HepG2 (cell line): ENCODE results near the gene SNX3. TPM values are rescaled to one million over a fixed set of nuclear protein-coding genes. Genes with fewer than 3 reads are reported as not detected.

Source experiments
- ATAC-seq: fragments of 200-7000 bp; cut with Tn5 transposase; 3 replicates; pipeline ENCODE4 v1.9.1; 2020; ENCODE audit warnings: mild to moderate bottlenecking, moderate library complexity
- BruUV-seq: library from RNA; stranded (reverse); fragments of 400-500 nt; replicated peaks from 2 replicates; lab custom pipeline; 2021; lab: Mats Ljungman, UMichigan
- CTCF ChIA-PET: fragments of 300-600 bp; formaldehyde crosslinking; extraction: SDS; loops from one replicate; lab custom pipeline; 2021; ENCODE audit warnings: low total read pairs, inconsistent platforms, low intra/inter-chr PET ratio; lab: Yijun Ruan, JAX
- POLR2A ChIA-PET: fragments of 350-600 bp; sonication (Branson Sonifier 250); formaldehyde crosslinking; loops from one replicate; lab custom pipeline; 2020; ENCODE audit warnings: antibody characterized with exemption, inconsistent platforms; lab: Yijun Ruan, JAX
- DNase-seq: peaks from one replicate; pipeline ENCODE4 v3.0.0-alpha.2; 2015; ENCODE audit warnings: low spot score
- FAIRE-seq: peaks from 3 replicates; lab custom pipeline; 2011; peaks lifted over from hg19 to GRCh38; lab: Jason Lieb, UNC
- H2AFZ ChIP-seq: one replicate; pipeline ENCODE4 v1.6.1; 2011; ENCODE audit warnings: low read length, inconsistent platforms
- H3K27ac ChIP-seq: fragments of 300-600 bp; 3 replicates; pipeline ENCODE4 v1.8.0; 2011; ENCODE audit warnings: mixed run types, mild to moderate bottlenecking, mixed read lengths, low read length, inconsistent platforms; ENCODE audit not compliant: insufficient read depth; ENCODE audit errors: extremely low read length
- H3K27me3 ChIP-seq, 2 experiments: fragments of 200-600 bp in 1 of 2; 2 replicates in 1 of 2; 3 replicates in 1 of 2; pipeline versions ENCODE4 v1.6.0 to v1.8.0; 2011; ENCODE audit warnings: low read length in 2 of 2, mild to moderate bottlenecking in 2 of 2, moderate library complexity in 2 of 2, inconsistent platforms in 1 of 2; ENCODE audit not compliant: insufficient read depth in 2 of 2, control insufficient read depth in 1 of 2
- H3K36me3 ChIP-seq, 2 experiments: fragments of 200-600 bp in 1 of 2; replicated peaks in 1 of 2; 2 replicates in 1 of 2; 3 replicates in 1 of 2; pipeline versions ENCODE4 v1.5.1 to v1.8.0; 2011; ENCODE audit warnings: low read length in 2 of 2, inconsistent platforms in 1 of 2; ENCODE audit not compliant: insufficient read depth in 2 of 2, control insufficient read depth in 1 of 2
- H3K4me1 ChIP-seq: 2 replicates; pipeline ENCODE4 v1.5.1; 2012; ENCODE audit warnings: low read length, inconsistent platforms; ENCODE audit not compliant: insufficient read depth
- H3K4me2 ChIP-seq: 2 replicates; pipeline ENCODE4 v1.6.0; 2011; ENCODE audit warnings: low read depth, low read length, inconsistent platforms
- H3K4me3 ChIP-seq, 3 experiments: fragments of 200-600 bp in 1 of 3; sonication (generic), shearing (Covaris generic) in 1 of 3; replicated peaks in 1 of 3; 2 replicates each; pipeline ENCODE4 v1.5.1; 2011 to 2016; ENCODE audit warnings: low read length in 3 of 3, inconsistent platforms in 2 of 3, low read depth in 2 of 3, mild to moderate bottlenecking in 2 of 3, control low read depth in 1 of 3, mixed read lengths in 1 of 3; ENCODE audit not compliant: insufficient read depth in 1 of 3
- H3K79me2 ChIP-seq: one replicate; pipeline ENCODE4 v1.6.1; 2011; ENCODE audit warnings: low read length, inconsistent platforms; ENCODE audit not compliant: insufficient read depth
- H3K9ac ChIP-seq: 2 replicates; pipeline ENCODE4 v1.6.0; 2011; ENCODE audit warnings: mild to moderate bottlenecking, low read depth, low read length, inconsistent platforms; ENCODE audit not compliant: insufficient read depth
- H3K9me3 ChIP-seq: 2 replicates; pipeline ENCODE4 v1.5.1; 2012; ENCODE audit warnings: mild to moderate bottlenecking, low read length
- H4K20me1 ChIP-seq: 2 replicates; pipeline ENCODE4 v1.6.0; 2011; ENCODE audit warnings: inconsistent platforms, mild to moderate bottlenecking, low read length, moderate library complexity; ENCODE audit not compliant: insufficient read depth
- CEBPG ChIP-seq: IDR thresholded peaks from 2 replicates; pipeline ENCODE4 v1.6.1; 2016
- HOXA5 ChIP-seq: sonication (generic); formaldehyde crosslinking; IDR thresholded peaks from 2 replicates; pipeline ENCODE4 v1.4.0; 2020; ENCODE audit warnings: missing genetic modification reagents
- KDM5B ChIP-seq: sonication (generic); formaldehyde crosslinking; IDR thresholded peaks from 2 replicates; pipeline ENCODE4 v1.4.0; 2020; ENCODE audit warnings: missing genetic modification reagents, mild to moderate bottlenecking, borderline replicate concordance
- MXI1 ChIP-seq: IDR thresholded peaks from 3 replicates; pipeline ENCODE4 v1.6.1; 2012; ENCODE audit warnings: low read depth, low read length, inconsistent platforms, borderline replicate concordance
- PCBP1 ChIP-seq: fragments of 200-400 bp; formaldehyde crosslinking; IDR thresholded peaks from 2 replicates; pipeline ENCODE4 v1.6.1; 2017; ENCODE audit warnings: mild to moderate bottlenecking, low read depth, low read length, borderline replicate concordance
- POGZ ChIP-seq: sonication (generic); formaldehyde crosslinking; IDR thresholded peaks from 2 replicates; pipeline ENCODE4 v1.4.0; 2020; ENCODE audit warnings: mild to moderate bottlenecking, missing genetic modification reagents
- SSRP1 ChIP-seq: IDR thresholded peaks from 2 replicates; pipeline ENCODE4 v1.6.1; 2016; ENCODE audit warnings: control low read depth
- ZNF441 ChIP-seq: sonication (generic); formaldehyde crosslinking; IDR thresholded peaks from 2 replicates; pipeline ENCODE4 v1.7.0; 2021; ENCODE audit warnings: missing genetic modification reagents, borderline replicate concordance
- ZNF501 ChIP-seq: sonication (generic); formaldehyde crosslinking; IDR thresholded peaks from 2 replicates; pipeline ENCODE4 v1.5.1; 2020; ENCODE audit warnings: mild to moderate bottlenecking, moderate library complexity, missing genetic modification reagents
- ZNF598 ChIP-seq: sonication (generic); formaldehyde crosslinking; IDR thresholded peaks from 2 replicates; pipeline ENCODE4 v1.5.1; 2020; ENCODE audit warnings: mild to moderate bottlenecking, missing genetic modification reagents, borderline replicate concordance
- ZNF605 ChIP-seq: sonication (generic); formaldehyde crosslinking; IDR thresholded peaks from 2 replicates; pipeline ENCODE4 v1.8.0; 2022; ENCODE audit warnings: mild to moderate bottlenecking, missing genetic modification reagents
- WGBS: methylation state at CpG from one replicate; pipeline ENCODE4 v1.1.6; 2017; ENCODE audit warnings: low lambda C conversion rate; 5-methylcytosine and 5-hydroxymethylcytosine counted together
- in situ Hi-C: cut with HindIII; loops from 2 replicates; pipeline ENCODE4 v1.10.0; 2017; ENCODE audit warnings: low pct_unique_long_range_greater_than_20kb; ENCODE audit not compliant: extremely low pct_ligation_motif_present
- intact Hi-C: fragments of 100-400 bp; cut with micrococcal nuclease; formaldehyde crosslinking; loops from one replicate; pipeline ENCODE4 v1.10.0; 2022; ENCODE audit not compliant: unreplicated experiment
- polyA plus RNA-seq, 8 experiments: library from polyadenylated mRNA; depleted of rRNA in 3 of 8; stranded (reverse) in 7 of 8; unstranded in 1 of 8; fragments of >200 nt; fragmentation: Illumina TruSeq in 4 of 8; extraction: Trizol in 4 of 8; gene quantifications; 2 replicates each; pipeline versions ENCODE4 v1.2.1 to v1.2.3, GENCODE V29; 2011 to 2016; ENCODE audit warnings: low read depth in 4 of 8, missing spikeins in 1 of 8, mixed read lengths in 1 of 8; ENCODE audit not compliant: insufficient read depth in 1 of 8
- total RNA-seq, 5 experiments: library from RNA; depleted of rRNA; stranded (reverse); fragments of >200 nt; fragmentation: Illumina TruSeq; extraction: Trizol; gene quantifications; 2 replicates each; pipeline ENCODE4 v1.2.3, GENCODE V29; 2016; ENCODE audit warnings: low read depth in 1 of 5
- TF ChIP-seq, protein P1 (sequence below): sonication (generic); formaldehyde crosslinking; IDR thresholded peaks from 2 replicates; pipeline ENCODE4 v1.5.0; 2020; ENCODE audit warnings: mild to moderate bottlenecking, missing genetic modification reagents
- TF ChIP-seq, protein P2 (sequence below): sonication (generic); formaldehyde crosslinking; IDR thresholded peaks from 2 replicates; pipeline ENCODE4 v1.9.0; 2022; ENCODE audit warnings: missing genetic modification reagents, mild to moderate bottlenecking, borderline replicate concordance

The SNX3 gene
- total and polyA plus RNA-seq, 2 of the 13 experiments (the other 11 are each of a cell fraction or from before 2014, with no cell fraction given) = 84.9 to 226 TPM

DNA sequence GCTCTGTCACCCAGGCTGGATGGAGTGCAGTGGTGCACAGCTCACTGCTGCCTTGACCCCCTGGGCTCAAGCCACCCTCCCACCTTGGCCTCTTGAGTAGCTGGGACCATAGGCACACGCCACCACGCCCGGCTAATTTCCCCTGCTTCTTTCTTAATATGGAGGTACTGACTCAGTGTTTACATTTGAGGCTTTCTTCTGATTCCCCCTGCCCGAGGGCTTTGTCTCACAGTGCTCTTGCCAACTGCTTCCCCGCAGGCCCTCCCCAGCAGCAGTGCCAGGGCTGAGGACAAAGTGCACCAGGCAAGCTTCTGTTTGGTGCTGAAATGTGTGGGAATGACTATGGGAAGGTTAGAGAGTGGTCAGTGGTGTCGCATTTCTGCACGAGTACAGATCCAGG is 60.2 kb downstream of the SNX3 start (continued):
- TF ChIP-seq, protein P1, sequence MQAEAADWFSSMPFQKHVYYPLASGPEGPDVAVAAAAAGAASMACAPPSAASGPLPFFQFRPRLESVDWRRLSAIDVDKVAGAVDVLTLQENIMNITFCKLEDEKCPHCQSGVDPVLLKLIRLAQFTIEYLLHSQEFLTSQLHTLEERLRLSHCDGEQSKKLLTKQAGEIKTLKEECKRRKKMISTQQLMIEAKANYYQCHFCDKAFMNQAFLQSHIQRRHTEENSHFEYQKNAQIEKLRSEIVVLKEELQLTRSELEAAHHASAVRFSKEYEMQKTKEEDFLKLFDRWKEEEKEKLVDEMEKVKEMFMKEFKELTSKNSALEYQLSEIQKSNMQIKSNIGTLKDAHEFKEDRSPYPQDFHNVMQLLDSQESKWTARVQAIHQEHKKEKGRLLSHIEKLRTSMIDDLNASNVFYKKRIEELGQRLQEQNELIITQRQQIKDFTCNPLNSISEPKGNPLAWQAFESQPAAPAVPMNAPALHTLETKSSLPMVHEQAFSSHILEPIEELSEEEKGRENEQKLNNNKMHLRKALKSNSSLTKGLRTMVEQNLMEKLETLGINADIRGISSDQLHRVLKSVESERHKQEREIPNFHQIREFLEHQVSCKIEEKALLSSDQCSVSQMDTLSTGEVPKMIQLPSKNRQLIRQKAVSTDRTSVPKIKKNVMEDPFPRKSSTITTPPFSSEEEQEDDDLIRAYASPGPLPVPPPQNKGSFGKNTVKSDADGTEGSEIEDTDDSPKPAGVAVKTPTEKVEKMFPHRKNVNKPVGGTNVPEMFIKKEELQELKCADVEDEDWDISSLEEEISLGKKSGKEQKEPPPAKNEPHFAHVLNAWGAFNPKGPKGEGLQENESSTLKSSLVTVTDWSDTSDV (CRISPR knock-in tag) = no peak
- TF ChIP-seq PCBP1 (no peak), MXI1 (peak; percentile 36; the same call in 1 of the 3 replicates), KDM5B (CRISPR knock-in tag) (no peak), SSRP1 (no peak), ZNF598 (0 out of 2 replicates have a peak, but pooled peaks have one; percentile 22), ZNF501 (CRISPR knock-in tag) (peak; percentile 44; the same call in 1 of the 2 replicates), POGZ (CRISPR knock-in tag) (peak; percentile 52; the same call in 1 of the 2 replicates)
- TF ChIP-seq, protein P2, sequence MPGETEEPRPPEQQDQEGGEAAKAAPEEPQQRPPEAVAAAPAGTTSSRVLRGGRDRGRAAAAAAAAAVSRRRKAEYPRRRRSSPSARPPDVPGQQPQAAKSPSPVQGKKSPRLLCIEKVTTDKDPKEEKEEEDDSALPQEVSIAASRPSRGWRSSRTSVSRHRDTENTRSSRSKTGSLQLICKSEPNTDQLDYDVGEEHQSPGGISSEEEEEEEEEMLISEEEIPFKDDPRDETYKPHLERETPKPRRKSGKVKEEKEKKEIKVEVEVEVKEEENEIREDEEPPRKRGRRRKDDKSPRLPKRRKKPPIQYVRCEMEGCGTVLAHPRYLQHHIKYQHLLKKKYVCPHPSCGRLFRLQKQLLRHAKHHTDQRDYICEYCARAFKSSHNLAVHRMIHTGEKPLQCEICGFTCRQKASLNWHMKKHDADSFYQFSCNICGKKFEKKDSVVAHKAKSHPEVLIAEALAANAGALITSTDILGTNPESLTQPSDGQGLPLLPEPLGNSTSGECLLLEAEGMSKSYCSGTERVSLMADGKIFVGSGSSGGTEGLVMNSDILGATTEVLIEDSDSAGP (CRISPR knock-in tag) = no peak; the same call in 1 of the 2 replicates

DNA sequence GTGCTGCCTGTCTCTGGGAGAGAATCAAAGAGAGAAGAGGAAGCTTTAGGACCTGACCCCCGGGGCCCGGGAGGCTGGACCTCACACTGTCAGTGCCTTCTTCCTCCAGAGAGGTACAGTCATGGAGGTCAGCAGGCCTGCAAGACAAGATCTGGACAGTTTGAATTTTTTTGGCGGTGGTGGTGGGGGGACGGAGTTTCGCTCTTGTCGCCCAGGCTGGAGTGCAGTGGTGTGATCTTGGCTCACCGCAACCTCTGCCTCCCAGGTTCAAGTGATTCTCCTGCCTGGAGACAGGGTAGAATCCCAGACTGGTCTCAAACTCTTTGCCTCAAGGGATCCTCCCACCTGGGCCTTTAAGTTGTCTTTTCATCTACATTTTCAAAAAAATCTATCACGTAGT is 60.7 kb downstream of the SNX3 start:
- Histone ChIP-seq H3K27me3 (peaks cover 0 to 1% of the 10 kb centered on the region in 2 experiments; a peak in 1 of 5 replicates), H3K36me3 (no peaks in the 10 kb centered on the region), H3K9ac (no peak overlapping the region), H4K20me1 (no peaks in the 10 kb centered on the region), H3K9me3 (no peaks in the 10 kb centered on the region), H3K4me2 (peak overlapping the region; percentile 65), H3K27ac (no peak overlapping the region), H3K4me3 (peak overlapping the region in 1 of 3 experiments; percentile 57; a peak in 2 of 6 replicates), H3K79me2 (no peaks in the 10 kb centered on the region), H2AFZ (no peak overlapping the region), H3K4me1 (peaks cover 49% of the 10 kb centered on the region)
- DNase-seq (no peak), FAIRE-seq (no peak), ATAC-seq (peak; percentile 3; the same call in 1 of the 3 replicates)
- 55% methylated on average over 7 of the region's 8 CpGs for WGBS
- in situ Hi-C loops = no loop called here
- TF ChIP-seq ZNF441 (peak; percentile 52; the same call in 1 of the 2 replicates), CEBPG (no peak), ZNF605 (CRISPR knock-in tag) (peak; percentile 34; the same call in 1 of the 2 replicates), HOXA5 (CRISPR knock-in tag) (0 out of 2 replicates have a peak, but pooled peaks have one; percentile 43)
- CTCF ChIA-PET = no interaction called here
- POLR2A ChIA-PET = interaction anchor here (0.8 to 1.8 kb wide), 2 partner anchors 32 to 61 kb away, joined by 3 to 12 read pairs; partner anchors contain the start of gene SNX3
- intact Hi-C loops = no loop called here
- BruUV-seq = no TSS peak
